HG03378 (cell line): ENCODE measurements around the gene CACNB1.
A peak's percentile ranks its signal among the peaks of the same experiment; 100 is the strongest.

Source experiments
- ATAC-seq: cut with Tn5 transposase; IDR thresholded peaks from one replicate; pipeline ENCODE4 v1.9.1; 2021; ENCODE audit warnings: mild to moderate bottlenecking, moderate library complexity; ENCODE audit not compliant: unreplicated experiment

CACNB1 gene

DNA sequence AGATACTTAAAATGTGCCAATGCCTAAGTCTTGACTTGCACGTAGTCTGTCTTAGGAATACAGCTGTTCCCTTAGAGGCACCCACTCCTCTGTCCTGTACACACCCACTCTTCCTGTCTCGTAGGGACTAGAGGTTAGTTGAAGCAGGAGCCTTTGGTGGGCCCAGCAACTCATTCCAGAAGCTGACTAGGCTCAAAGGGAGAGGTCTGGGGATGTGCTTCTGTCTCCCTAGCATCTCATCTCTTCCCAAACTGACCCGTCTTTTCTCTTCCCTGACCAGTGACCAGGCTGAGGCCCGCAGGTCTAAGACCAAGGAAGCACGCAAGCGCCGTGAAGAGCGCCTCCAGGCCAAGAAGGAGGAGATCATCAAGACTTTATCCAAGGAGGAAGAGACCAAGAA lies 6.8 kb upstream of the CACNB1 start:
- ATAC-seq: no peak

GRCh38 chr17:39200957-39201510 lies 3.6 kb upstream of the CACNB1 start:
- ATAC-seq: no peak

GRCh38 chr17:39200070-39200879 lies 2.8 kb upstream of the CACNB1 start, which contains the start of gene RPL19:
Gene RPL19 (plus strand): TSS chr17:39200283. CDS start chr17:39200345, 62 bp downstream.
- ATAC-seq: peak; percentile 43

- ATAC-seq: peak; percentile 66
Measured at GRCh38 chr17:39199820-39200069, 2.3 kb upstream of the CACNB1 start.

GRCh38 chr17:39198186-39198566 lies 707 bp upstream of the CACNB1 start:
- ATAC-seq: no peak

DNA sequence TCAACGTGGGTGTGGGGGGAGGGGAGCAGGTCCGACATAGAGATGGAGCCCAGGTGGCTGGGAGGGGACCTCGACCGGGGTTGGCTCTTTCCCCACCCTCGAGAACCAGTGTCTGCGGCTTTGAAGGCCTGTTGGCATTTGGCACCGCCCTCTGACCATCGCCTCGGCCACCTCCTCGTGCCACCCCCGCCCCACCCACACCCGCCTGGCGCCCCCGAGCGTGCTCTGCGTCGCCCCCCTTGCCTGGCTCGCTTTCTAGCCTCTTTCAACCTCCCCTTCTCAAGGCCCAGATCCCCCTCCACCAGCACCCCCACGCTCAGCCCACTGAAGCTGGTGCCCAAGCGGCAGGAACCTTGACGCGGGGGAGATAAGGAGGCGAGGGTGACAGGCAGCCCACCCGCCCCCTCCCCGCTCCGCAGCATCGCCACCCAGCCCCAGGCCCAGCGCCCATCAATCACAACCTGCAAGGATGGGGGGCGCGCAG lies 619 bp downstream of the CACNB1 start:
- ATAC-seq: no peak

GRCh38 chr17:39196241-39196807 lies 1.1 kb downstream of the CACNB1 start:
- ATAC-seq: no peak

- ATAC-seq: no peak
Measured at GRCh38 chr17:39195568-39196160, 1.8 kb downstream of the CACNB1 start.

DNA sequence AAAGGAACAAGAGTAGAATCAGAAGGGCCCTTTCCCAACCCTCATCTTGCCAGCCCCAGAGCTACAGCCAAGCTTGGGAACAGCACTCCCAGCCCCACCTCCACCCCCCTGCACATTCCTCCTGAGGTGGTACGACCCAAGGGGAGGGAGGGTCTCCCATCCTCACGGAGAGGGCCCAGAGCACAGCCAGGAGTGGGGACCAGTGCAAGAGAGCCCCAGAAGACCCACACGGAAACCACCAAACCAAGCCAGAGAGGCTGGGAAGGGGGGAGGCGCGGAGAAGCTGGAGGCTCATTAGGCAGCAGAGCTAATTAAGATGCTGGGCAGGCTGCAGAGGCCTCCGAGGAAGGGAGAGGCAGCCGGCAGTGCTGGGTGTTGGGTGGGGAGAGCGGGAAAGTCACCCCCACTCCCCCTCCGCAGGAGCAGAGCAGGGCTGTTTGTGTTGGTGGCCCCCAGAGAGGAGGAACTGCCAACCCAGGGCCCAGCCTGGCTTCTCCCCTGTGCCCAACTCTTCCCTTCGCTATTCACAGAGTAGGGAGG lies 2.4 kb downstream of the CACNB1 start:
- ATAC-seq: no peak

GRCh38 chr17:39194089-39194984 lies 3.1 kb downstream of the CACNB1 start:
- no peak for ATAC-seq

- ATAC-seq: no peak
Measured at GRCh38 chr17:39193346-39193745, 4.1 kb downstream of the CACNB1 start.

GRCh38 chr17:39192901-39193300 lies 4.6 kb downstream of the CACNB1 start:
- no peak for ATAC-seq

DNA sequence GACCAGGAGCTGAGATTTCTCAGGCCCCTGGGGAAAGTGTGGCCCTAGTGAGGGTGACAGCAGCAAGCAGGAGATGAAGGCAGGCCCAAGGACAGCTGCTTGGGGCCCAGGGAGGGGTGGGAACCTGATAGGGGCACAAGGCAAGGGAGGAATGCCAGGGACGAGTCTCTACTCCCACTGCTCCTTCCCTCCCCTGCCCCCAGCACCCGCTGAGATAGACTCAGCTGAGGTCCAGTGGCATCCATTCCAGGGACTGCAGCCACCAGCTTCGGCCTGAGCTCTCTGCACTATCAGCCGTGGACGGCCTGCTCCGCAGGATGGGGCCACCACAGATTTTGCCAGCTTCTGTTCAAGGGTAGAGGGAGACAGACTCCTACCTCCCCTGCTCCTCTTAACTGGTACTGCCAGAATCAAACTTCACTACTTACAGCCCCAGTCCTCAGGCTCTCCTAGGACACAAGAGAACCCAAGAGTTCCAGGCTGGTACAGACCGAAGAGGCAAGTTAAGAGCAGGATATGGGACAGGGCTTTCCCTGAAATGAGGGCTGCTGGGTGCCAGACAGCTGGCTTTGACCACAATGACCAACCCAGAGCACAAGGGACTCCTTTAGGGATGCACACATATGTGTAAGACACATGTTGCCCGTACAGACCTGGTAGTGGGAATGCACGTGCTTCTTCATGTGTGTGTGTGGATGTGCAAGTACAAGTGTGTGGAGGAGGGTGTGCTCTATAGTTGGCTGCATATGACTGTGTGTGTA lies 5.5 kb downstream of the CACNB1 start:
- ATAC-seq: no peak

DNA sequence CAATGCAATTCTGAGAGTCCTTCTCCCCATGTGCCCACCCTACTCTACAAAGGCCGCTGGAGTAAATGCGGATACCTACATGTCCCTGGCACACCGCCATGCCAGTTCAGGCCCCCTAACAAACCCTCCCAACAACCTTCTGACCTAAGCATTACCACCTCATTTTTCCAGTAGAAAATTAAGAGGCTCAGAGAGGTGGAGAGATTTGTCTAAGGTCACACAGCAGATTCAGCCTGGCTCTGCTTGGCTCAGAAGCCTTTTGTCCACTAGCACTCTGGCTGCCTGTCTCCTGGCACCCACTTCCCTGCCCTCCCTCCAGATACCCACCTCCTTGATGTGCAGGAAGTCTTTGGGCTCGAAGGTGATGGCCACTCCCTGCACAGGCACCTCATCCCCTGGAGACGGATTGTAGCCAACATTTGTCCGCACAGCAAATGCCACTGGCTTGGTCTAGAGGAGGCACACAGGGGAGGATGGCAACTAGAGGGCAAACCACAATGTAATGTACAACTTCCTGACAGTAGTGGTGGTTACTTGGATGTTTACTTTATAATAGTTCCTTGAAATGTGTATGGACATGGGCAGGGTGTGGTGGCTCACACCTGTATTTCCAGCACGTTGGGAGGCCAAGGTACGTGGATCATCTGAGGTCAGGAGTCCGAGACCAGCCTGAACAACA lies 10.2 kb downstream of the CACNB1 start:
- no peak for ATAC-seq

DNA sequence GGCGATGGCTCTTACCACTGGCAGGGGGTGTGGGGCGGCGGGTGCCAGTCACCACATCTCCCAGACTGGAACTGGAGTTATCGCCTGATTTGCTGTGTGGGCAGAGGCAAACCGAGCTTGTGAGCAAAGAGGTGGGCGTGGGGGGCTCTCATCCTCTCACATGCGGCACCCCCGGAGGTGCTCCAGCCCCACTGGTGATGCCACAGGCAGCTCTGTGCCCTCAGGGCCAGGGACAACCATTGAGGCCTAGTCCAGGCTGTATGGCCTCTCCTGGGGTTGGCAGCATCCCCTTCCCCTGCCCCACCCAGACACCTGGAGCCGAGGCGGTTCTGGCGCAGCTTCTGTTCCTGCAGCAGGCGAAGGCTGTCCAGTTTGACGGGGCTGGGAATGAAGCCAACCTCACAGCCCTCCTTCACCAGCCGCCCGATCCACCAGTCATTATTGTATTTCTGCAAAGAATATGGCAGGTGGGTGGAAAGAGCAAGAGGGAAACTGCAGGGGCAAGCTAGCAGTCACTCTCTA lies 10.9 kb downstream of the CACNB1 start:
- ATAC-seq: no peak

GRCh38 chr17:39183720-39184119 lies 13.7 kb downstream of the CACNB1 start:
- no peak for ATAC-seq

DNA sequence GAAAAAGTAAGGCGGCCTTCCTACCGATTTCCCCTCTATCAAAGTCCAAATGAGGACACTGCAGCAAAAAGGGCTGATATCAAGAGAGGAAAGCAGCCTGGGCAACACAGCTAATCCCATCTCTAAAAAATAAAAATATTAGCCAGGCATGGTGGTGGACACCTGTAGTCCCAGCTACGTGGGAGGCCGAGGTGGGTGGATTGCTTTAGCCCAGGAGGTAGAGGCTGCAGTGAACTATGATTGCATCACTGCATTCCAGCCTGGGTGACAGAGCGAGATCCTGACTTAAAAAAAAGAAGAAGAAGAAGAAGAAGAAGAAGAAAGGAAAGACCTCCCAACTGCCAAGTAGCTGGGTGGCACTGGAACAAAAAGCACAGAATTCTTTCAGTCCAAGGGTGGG lies 14.4 kb downstream of the CACNB1 start:
- ATAC-seq: no peak

- ATAC-seq: no peak
Measured at GRCh38 chr17:39181303-39181702, 16.2 kb downstream of the CACNB1 start.

GRCh38 chr17:39178536-39178935 lies 18.9 kb downstream of the CACNB1 start:
- ATAC-seq: no peak
